Stimulated activated CD8-positive, alpha-beta memory T cell treated with anti-CD3 and anti-CD28 coated beads, Interleukin-12 subunit alpha, Interleukin-12 subunit beta, amount 100 ng/mL, for 24 hours (primary cell): ENCODE results near the gene IL7R.
"Not testable (repeated sequence)": the region's sequence is repeated elsewhere in the genome, so short reads cannot be mapped to it uniquely, and the experiment has no call there.

ENCODE experiments used
- DNase-seq: peaks from one replicate; pipeline ENCODE4 v3.0.0-alpha.2; 2020; ENCODE audit errors: extremely low read depth

IL7R gene

GRCh38 chr5:35876454-35876853, 19.8 kb downstream of the IL7R start:
- DNase-seq, result no peak

- DNase-seq, result no peak
These were observed 20.2 kb downstream of the IL7R start for GRCh38 chr5:35876922-35877321.

- DNase-seq, result no peak
These were observed 21.0 kb downstream of the IL7R start for GRCh38 chr5:35877655-35878054.

- no peak for DNase-seq
These were observed 21.4 kb downstream of the IL7R start for GRCh38 chr5:35878079-35878478.

GRCh38 chr5:35879096-35879495, 22.4 kb downstream of the IL7R start:
- DNase-seq, result no peak

GRCh38 chr5:35879649-35880048, 23.0 kb downstream of the IL7R start:
- DNase-seq, result no peak

GRCh38 chr5:35880156-35880555, 23.5 kb downstream of the IL7R start:
- DNase-seq, result no peak

GRCh38 chr5:35881758-35882157, 25.1 kb downstream of the IL7R start:
- no peak for DNase-seq

- DNase-seq, result no peak
These were observed 27.6 kb downstream of the IL7R start for GRCh38 chr5:35884191-35884769.

GRCh38 chr5:35884773-35885172, 28.1 kb downstream of the IL7R start:
- no peak for DNase-seq

GRCh38 chr5:35886381-35886780, 29.7 kb downstream of the IL7R start:
- no peak for DNase-seq

GRCh38 chr5:35887321-35888100, 30.8 kb downstream of the IL7R start:
- no peak for DNase-seq

GRCh38 chr5:35890021-35891020, 33.6 kb downstream of the IL7R start:
- no peak for DNase-seq

- not testable (repeated sequence) for DNase-seq
These were observed 36.1 kb downstream of the IL7R start for GRCh38 chr5:35892799-35893198.

- no peak for DNase-seq
These were observed 37.4 kb downstream of the IL7R start for GRCh38 chr5:35894131-35894530.

GRCh38 chr5:35898952-35899660, 42.4 kb downstream of the IL7R start:
- no peak for DNase-seq

- DNase-seq, result no peak
These were observed 43.1 kb downstream of the IL7R start for GRCh38 chr5:35899800-35900199.

GRCh38 chr5:35900972-35901695, 44.4 kb downstream of the IL7R start:
- no peak for DNase-seq

- no peak for DNase-seq
These were observed 45.5 kb downstream of the IL7R start for GRCh38 chr5:35902046-35902672.

GRCh38 chr5:35903631-35904203, 47.0 kb downstream of the IL7R start:
- DNase-seq, result no peak
